ENCODE data around the gene AP3S1.

Gene AP3S1

DNA sequence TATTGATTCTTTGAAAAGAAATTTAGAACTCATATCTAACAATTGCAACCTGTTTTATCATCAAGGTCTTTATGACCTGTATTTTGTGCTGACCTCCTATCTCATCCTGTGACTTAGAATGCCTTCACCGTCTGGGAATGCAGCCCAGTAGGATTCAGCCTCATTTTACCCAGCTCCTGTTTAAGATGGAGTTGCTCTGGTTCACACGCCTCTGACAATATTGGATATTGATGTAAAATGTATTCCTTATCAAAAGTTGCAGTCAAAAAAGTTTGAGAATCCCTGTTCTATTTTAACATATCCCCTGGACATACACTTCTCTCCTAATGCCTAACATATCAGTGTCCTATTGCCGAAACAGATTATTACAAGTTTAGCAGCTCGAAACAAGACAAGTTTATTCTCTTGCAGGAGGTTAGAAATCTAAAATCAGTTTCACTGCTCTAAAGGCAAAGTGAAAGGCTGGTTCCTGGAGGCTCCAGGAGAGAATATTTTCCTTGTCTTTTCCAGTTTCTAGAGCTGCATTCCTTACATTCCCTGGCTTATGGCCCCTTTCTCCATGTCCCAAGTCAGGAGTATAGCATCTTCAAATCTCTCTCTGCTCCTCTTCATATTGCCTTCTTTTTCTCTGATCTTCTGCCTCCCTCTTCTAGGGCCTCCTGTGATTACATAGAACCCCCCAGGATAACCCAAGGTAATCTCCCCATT lies 89.0 kb downstream of the AP3S1 start:
- no peak for DNase-seq (ENCODE audit: low spot score)
- in situ Hi-C loops (cut with MboI; ENCODE audit: low pct_unique_long_range_greater_than_20kb, low sequenced_read_pairs, unreplicated experiment), result no loop called here
- TF ChIP-seq, protein P1, sequence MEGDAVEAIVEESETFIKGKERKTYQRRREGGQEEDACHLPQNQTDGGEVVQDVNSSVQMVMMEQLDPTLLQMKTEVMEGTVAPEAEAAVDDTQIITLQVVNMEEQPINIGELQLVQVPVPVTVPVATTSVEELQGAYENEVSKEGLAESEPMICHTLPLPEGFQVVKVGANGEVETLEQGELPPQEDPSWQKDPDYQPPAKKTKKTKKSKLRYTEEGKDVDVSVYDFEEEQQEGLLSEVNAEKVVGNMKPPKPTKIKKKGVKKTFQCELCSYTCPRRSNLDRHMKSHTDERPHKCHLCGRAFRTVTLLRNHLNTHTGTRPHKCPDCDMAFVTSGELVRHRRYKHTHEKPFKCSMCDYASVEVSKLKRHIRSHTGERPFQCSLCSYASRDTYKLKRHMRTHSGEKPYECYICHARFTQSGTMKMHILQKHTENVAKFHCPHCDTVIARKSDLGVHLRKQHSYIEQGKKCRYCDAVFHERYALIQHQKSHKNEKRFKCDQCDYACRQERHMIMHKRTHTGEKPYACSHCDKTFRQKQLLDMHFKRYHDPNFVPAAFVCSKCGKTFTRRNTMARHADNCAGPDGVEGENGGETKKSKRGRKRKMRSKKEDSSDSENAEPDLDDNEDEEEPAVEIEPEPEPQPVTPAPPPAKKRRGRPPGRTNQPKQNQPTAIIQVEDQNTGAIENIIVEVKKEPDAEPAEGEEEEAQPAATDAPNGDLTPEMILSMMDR (IDR thresholded peaks at IDR 0.05; ENCODE audit: extremely low read depth, insufficient read depth, missing control alignments), result no peak

DNA sequence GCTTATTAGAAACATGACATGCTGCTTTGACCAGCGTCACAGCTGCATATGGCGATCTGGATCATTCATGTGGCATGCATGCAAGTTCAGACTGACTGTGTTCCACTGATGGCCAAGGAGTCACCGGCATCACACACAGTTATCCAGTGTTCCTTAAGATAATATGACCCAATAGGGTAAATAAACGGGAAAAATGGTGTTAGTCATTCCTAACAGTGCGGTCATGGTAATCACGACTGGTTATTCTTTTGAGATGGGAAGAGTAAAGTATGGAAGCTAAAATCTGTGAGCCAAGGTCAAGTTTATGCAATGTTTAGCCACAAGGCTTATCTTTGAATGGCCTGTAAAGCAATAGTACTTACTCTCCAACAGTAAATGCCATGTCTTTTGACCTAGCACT lies 91.3 kb downstream of the AP3S1 start:
- TF ChIP-seq, protein P1 (IDR thresholded peaks at IDR 0.05; ENCODE audit: extremely low read depth, insufficient read depth, missing control alignments), result no peak
- in situ Hi-C loops (cut with MboI; ENCODE audit: low pct_unique_long_range_greater_than_20kb, low sequenced_read_pairs, unreplicated experiment), result no loop called here
- no peak for DNase-seq (ENCODE audit: low spot score)

DNA sequence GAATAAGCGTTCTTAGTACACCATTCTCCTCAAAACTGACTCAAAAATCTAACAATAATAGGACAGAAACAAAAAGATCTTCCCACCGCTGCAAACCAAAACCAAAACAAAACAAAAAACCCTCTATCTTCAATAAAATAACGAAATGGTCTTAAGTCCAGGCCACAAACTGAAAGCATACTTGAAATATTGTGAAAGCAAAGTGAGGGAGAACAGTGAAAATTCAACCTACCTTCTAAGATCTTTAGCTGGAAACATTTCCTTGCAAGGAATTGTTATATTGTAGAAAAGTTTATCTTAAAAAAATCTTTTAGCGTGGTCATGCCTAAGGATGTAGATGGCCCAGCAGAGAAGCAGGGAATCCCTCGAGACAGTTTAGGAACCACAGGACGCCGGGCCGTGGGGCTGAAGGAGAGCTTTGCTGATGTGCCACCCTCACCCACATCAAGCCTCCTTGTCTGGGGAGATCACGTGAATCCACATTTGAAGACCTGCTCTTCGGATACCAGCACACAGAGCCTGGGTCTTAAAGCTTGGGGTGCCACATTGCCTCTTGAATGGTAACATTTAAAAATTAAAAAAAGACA lies 92.7 kb downstream of the AP3S1 start:
- TF ChIP-seq, protein P1 (IDR thresholded peaks at IDR 0.05; ENCODE audit: extremely low read depth, insufficient read depth, missing control alignments), result no peak
- in situ Hi-C loops (cut with MboI; ENCODE audit: low pct_unique_long_range_greater_than_20kb, low sequenced_read_pairs, unreplicated experiment), result no loop called here
- DNase-seq (ENCODE audit: low spot score), result no peak

DNA sequence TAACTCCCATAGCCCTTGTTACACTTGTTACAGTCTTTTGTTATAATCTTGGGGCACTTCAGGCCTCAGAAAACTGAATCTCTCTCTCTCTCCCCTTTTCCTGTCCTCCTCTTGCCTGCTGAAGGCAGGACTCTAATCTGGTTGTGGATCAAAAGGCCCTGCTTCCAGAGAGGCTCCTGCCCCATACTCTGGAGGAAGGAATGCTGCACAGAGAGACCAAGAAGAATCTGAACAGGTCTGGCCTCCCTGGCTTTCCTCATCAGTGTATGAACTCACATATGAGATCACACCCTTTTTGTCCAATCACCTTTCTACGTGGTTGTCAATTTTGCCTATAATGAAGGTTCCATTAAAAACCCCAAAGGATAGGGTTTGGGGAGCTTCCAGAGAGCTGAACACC lies 94.3 kb downstream of the AP3S1 start:
- TF ChIP-seq, protein P1 (IDR thresholded peaks at IDR 0.05; ENCODE audit: extremely low read depth, insufficient read depth, missing control alignments), result no peak
- in situ Hi-C loops (cut with MboI; ENCODE audit: low pct_unique_long_range_greater_than_20kb, low sequenced_read_pairs, unreplicated experiment), result no loop called here
- no peak for DNase-seq (ENCODE audit: low spot score)

DNA sequence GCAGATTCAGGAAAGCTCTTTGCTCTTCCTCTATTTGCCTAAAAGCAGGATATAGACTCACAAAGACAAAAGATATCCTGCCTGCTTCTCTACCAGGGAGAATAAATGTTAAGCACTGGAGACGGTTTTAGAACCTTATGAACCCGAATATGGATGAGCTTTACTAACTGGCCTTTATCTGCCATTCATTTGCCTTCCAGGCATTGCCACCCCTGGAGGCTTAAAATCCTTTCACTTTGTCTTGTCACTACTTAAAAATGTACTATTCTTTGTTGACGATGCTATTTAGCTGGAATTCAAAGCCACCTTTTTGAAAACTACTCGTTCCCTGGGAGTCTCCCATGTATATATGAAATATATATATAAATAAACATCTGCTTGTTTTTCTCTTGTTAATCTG lies 97.3 kb downstream of the AP3S1 start:
- TF ChIP-seq, protein P1 (IDR thresholded peaks at IDR 0.05; ENCODE audit: extremely low read depth, insufficient read depth, missing control alignments), result no peak
- in situ Hi-C loops (cut with MboI; ENCODE audit: low pct_unique_long_range_greater_than_20kb, low sequenced_read_pairs, unreplicated experiment), result no loop called here
- no peak for DNase-seq (ENCODE audit: low spot score)

DNA sequence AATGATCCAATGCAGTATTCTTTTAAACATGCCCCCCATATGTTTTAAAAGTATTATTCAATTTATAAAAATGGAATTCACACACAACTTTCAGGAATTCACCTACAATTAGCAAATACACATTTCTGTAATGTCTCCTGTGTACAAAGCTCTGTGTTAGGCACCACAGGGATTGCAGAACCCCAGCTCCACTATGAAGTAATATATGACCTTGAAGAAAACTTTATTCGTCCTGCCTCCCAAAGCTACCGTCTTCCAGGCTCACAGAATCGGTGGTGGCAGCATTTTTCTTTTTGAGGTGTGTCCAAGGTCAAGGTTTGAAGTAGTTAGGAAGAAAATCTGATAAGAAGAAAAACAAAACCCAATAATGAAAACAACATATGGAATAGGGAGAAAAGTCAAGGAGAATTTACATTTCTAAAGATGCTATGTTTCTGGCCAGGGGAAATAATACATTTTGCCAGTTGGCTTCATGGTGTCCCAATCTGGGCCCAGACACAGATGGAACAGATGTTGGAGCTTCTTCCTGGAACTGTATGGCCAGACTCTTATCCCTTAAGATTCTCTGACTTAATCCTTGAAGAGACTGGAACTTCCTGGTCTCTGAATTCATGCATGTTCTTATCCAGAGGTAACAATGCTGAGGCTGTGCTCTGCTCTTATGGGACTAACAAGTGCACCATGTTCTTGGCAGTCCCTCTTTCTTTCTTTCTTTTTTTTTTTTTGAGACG lies 98.5 kb downstream of the AP3S1 start:
- in situ Hi-C loops (cut with MboI; ENCODE audit: low pct_unique_long_range_greater_than_20kb, low sequenced_read_pairs, unreplicated experiment), result no loop called here
- DNase-seq (ENCODE audit: low spot score), result no peak
- TF ChIP-seq, protein P1 (IDR thresholded peaks at IDR 0.05; ENCODE audit: extremely low read depth, insufficient read depth, missing control alignments), result no peak
